ENCODE data around the gene ITGAL. TPM values are rescaled to one million over a fixed set of nuclear protein-coding genes. Genes with fewer than 3 reads are reported as not detected.

Gene ITGAL
- total and polyA plus RNA-seq, 2 of the 13 experiments (the other 11 are each of a cell fraction or from before 2014, with no cell fraction given): 0.86 to 1.2 TPM

GRCh38 chr16:30521873-30522641, 49.5 kb downstream of the ITGAL start (continued):
- TF ChIP-seq CBFB (CRISPR knock-in tag; IDR thresholded peaks at IDR 0.05) (no peak), MAX (IDR thresholded peaks at IDR 0.05) (peak; percentile 76), ZNF557 (CRISPR knock-in tag; IDR thresholded peaks at IDR 0.05) (no peak; the same call in 1 of the 2 replicates), KDM5B (CRISPR knock-in tag; IDR thresholded peaks at IDR 0.05; ENCODE audit: borderline replicate concordance) (peak; percentile 87), ZSCAN22 (CRISPR knock-in tag; IDR thresholded peaks at IDR 0.05) (no peak), ZNF772 (CRISPR knock-in tag; IDR thresholded peaks at IDR 0.05) (no peak; the same call in 1 of the 2 replicates), GPN1 (CRISPR knock-in tag; IDR thresholded peaks at IDR 0.05; ENCODE audit: borderline replicate concordance) (no peak), IKZF5 (CRISPR knock-in tag; IDR thresholded peaks at IDR 0.05) (peak; percentile 68; the same call in 1 of the 2 replicates), NR2F2 (IDR thresholded peaks at IDR 0.05; ENCODE audit: borderline replicate concordance, low read depth) (no peak), SYNCRIP (IDR thresholded peaks at IDR 0.05; ENCODE audit: insufficient read depth, low read depth, low read length) (no peak), ZNF280B (CRISPR knock-in tag; IDR thresholded peaks at IDR 0.05; ENCODE audit: borderline replicate concordance) (peak; percentile 84; the same call in 1 of the 2 replicates), ZNF431 (CRISPR knock-in tag; IDR thresholded peaks at IDR 0.05; ENCODE audit: borderline replicate concordance, low read depth) (no peak), CAMTA2 (CRISPR knock-in tag; IDR thresholded peaks at IDR 0.05; ENCODE audit: borderline replicate concordance) (no peak), RFX1 (IDR thresholded peaks at IDR 0.05) (no peak), PPARG (CRISPR knock-in tag; conservative IDR thresholded peaks at IDR 0.05) (no peak), SIX1 (CRISPR knock-in tag; IDR thresholded peaks at IDR 0.05; ENCODE audit: borderline replicate concordance) (no peak), ZNF776 (CRISPR knock-in tag; IDR thresholded peaks at IDR 0.05) (peak; percentile 74)
- TF ChIP-seq, protein P1, sequence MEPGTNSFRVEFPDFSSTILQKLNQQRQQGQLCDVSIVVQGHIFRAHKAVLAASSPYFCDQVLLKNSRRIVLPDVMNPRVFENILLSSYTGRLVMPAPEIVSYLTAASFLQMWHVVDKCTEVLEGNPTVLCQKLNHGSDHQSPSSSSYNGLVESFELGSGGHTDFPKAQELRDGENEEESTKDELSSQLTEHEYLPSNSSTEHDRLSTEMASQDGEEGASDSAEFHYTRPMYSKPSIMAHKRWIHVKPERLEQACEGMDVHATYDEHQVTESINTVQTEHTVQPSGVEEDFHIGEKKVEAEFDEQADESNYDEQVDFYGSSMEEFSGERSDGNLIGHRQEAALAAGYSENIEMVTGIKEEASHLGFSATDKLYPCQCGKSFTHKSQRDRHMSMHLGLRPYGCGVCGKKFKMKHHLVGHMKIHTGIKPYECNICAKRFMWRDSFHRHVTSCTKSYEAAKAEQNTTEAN (CRISPR knock-in tag; conservative IDR thresholded peaks at IDR 0.05): no peak; the same call in 1 of the 2 replicates
- TF ChIP-seq, protein P2, sequence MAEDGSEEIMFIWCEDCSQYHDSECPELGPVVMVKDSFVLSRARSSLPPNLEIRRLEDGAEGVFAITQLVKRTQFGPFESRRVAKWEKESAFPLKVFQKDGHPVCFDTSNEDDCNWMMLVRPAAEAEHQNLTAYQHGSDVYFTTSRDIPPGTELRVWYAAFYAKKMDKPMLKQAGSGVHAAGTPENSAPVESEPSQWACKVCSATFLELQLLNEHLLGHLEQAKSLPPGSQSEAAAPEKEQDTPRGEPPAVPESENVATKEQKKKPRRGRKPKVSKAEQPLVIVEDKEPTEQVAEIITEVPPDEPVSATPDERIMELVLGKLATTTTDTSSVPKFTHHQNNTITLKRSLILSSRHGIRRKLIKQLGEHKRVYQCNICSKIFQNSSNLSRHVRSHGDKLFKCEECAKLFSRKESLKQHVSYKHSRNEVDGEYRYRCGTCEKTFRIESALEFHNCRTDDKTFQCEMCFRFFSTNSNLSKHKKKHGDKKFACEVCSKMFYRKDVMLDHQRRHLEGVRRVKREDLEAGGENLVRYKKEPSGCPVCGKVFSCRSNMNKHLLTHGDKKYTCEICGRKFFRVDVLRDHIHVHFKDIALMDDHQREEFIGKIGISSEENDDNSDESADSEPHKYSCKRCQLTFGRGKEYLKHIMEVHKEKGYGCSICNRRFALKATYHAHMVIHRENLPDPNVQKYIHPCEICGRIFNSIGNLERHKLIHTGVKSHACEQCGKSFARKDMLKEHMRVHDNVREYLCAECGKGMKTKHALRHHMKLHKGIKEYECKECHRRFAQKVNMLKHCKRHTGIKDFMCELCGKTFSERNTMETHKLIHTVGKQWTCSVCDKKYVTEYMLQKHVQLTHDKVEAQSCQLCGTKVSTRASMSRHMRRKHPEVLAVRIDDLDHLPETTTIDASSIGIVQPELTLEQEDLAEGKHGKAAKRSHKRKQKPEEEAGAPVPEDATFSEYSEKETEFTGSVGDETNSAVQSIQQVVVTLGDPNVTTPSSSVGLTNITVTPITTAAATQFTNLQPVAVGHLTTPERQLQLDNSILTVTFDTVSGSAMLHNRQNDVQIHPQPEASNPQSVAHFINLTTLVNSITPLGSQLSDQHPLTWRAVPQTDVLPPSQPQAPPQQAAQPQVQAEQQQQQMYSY (CRISPR knock-in tag; IDR thresholded peaks at IDR 0.05): no peak
- TF ChIP-seq, protein P3, sequence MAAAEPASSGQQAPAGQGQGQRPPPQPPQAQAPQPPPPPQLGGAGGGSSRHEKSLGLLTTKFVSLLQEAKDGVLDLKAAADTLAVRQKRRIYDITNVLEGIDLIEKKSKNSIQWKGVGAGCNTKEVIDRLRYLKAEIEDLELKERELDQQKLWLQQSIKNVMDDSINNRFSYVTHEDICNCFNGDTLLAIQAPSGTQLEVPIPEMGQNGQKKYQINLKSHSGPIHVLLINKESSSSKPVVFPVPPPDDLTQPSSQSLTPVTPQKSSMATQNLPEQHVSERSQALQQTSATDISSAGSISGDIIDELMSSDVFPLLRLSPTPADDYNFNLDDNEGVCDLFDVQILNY (CRISPR knock-in tag; conservative IDR thresholded peaks at IDR 0.05): no peak
